ENCODE results near the gene GLDC.

DNA sequence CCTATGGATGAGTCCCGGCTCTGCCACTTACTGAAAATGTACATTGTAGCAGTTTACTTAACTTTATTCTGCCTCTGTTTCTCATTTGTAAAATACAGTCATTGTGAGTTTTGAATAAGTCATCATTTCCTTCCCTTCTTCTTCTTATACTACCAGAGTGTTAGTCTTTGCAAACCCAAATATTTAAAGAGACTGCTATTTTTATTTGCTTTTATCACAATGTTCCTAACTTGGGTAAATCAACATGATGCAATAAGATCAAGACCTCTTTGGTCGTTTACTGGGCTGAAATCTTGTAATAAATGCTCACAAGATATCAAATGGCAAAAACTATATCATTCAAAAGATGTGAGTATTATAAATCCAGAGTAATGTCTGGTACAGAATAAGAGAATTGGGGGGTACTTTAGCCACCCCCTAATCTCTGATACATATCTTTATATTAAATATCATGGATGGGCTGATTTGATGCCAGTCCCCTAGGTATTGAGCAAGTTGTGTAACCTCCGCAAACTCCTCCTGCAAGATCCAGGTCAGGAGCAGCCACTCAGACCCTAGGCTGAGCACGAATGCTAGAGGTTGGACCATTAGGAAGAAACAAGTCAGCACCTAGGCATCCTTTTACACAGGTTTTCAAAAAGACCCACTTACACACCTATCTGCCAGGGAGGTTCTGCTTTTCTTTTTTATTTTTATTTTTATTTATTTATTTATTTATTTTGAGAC lies 13.3 kb upstream of the GLDC start:
- TF ChIP-seq, protein P1, sequence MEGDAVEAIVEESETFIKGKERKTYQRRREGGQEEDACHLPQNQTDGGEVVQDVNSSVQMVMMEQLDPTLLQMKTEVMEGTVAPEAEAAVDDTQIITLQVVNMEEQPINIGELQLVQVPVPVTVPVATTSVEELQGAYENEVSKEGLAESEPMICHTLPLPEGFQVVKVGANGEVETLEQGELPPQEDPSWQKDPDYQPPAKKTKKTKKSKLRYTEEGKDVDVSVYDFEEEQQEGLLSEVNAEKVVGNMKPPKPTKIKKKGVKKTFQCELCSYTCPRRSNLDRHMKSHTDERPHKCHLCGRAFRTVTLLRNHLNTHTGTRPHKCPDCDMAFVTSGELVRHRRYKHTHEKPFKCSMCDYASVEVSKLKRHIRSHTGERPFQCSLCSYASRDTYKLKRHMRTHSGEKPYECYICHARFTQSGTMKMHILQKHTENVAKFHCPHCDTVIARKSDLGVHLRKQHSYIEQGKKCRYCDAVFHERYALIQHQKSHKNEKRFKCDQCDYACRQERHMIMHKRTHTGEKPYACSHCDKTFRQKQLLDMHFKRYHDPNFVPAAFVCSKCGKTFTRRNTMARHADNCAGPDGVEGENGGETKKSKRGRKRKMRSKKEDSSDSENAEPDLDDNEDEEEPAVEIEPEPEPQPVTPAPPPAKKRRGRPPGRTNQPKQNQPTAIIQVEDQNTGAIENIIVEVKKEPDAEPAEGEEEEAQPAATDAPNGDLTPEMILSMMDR (IDR thresholded peaks at IDR 0.05), result no peak
- TF ChIP-seq POLR2A (IDR thresholded peaks at IDR 0.05), result no peak
